Measurements from ENCODE around the gene TMEM14A.

GRCh38 chr6:52670502-52671409, at the start of gene TMEM14A:
- TF ChIP-seq POLR2A (IDR thresholded peaks at IDR 0.05; ENCODE audit: low read depth, low read length) (peak; percentile 78), POU2F2 (IDR thresholded peaks at IDR 0.05; ENCODE audit: low read depth, low read length) (no peak), POLR2AphosphoS5 (IDR thresholded peaks at IDR 0.05; ENCODE audit: low read depth, low read length) (peak; percentile 83), TAF1 (IDR thresholded peaks at IDR 0.05; ENCODE audit: low read depth, low read length) (peak; percentile 25; the same call in 1 of the 2 replicates), PAX5 (IDR thresholded peaks at IDR 0.05; ENCODE audit: insufficient read depth, low read length, severe bottlenecking) (no peak), SPI1 (IDR thresholded peaks at IDR 0.05; ENCODE audit: low read depth, low read length) (no peak)

Measured in GM12891 (cell line).